LNCaP clone FGC (cell line): ENCODE results near the gene NFKBIZ.

Experiments used
- DNase-seq: peaks from one replicate; pipeline ENCODE4 v3.0.0-alpha.2; 2011; ENCODE audit warnings: low read depth
- H3K4me3 ChIP-seq: 2 replicates; pipeline ENCODE4 v1.5.1; 2011; ENCODE audit warnings: mild to moderate bottlenecking, low read depth, low read length, control low read depth
- CTCF ChIP-seq: IDR thresholded peaks from 2 replicates; pipeline ENCODE4 v1.5.1; 2012; ENCODE audit warnings: mild to moderate bottlenecking; ENCODE audit not compliant: control insufficient read depth, insufficient read depth; ENCODE audit errors: extremely low read depth

The NFKBIZ gene

GRCh38 chr3:101888653-101889052 lies 39.3 kb downstream of the NFKBIZ start:
- no peak for TF ChIP-seq CTCF
- no peak for DNase-seq
- no peak overlapping the region for H3K4me3 ChIP-seq

GRCh38 chr3:101890716-101891115 lies 41.4 kb downstream of the NFKBIZ start:
- TF ChIP-seq CTCF, result no peak
- no peak for DNase-seq
- no peak overlapping the region for H3K4me3 ChIP-seq

GRCh38 chr3:101892648-101893047 lies 43.3 kb downstream of the NFKBIZ start:
- TF ChIP-seq CTCF, result no peak
- no peak overlapping the region for H3K4me3 ChIP-seq
- no peak for DNase-seq

GRCh38 chr3:101896083-101896757 lies 46.9 kb downstream of the NFKBIZ start:
- no peak for DNase-seq
- no peak overlapping the region for H3K4me3 ChIP-seq
- no peak for TF ChIP-seq CTCF

- DNase-seq, result no peak
- no peak overlapping the region for H3K4me3 ChIP-seq
- TF ChIP-seq CTCF, result no peak
These were observed 47.7 kb downstream of the NFKBIZ start for GRCh38 chr3:101897013-101897412.

GRCh38 chr3:101898039-101898438 lies 48.7 kb downstream of the NFKBIZ start:
- H3K4me3 ChIP-seq, result no peak overlapping the region
- no peak for DNase-seq
- TF ChIP-seq CTCF, result no peak

GRCh38 chr3:101898752-101899169 lies 49.4 kb downstream of the NFKBIZ start:
- no peak for DNase-seq
- no peak for TF ChIP-seq CTCF
- H3K4me3 ChIP-seq, result no peak overlapping the region
